GM06990 (cell line): ENCODE measurements around the gene IRS1.

Source experiments
- DNase-seq: peaks from one replicate; pipeline ENCODE4 v3.0.0-alpha.2; 2011; ENCODE audit not compliant: insufficient read length; ENCODE audit errors: extremely low read depth
- H3K27me3 ChIP-seq: replicated peaks from 2 replicates; pipeline ENCODE4 v1.6.0; 2011; ENCODE audit warnings: low read length; ENCODE audit not compliant: control insufficient read depth, insufficient read depth
- H3K36me3 ChIP-seq: 2 replicates; pipeline ENCODE4 v1.5.1; 2011; ENCODE audit warnings: low read length; ENCODE audit not compliant: control insufficient read depth, insufficient read depth
- H3K4me3 ChIP-seq: replicated peaks from 2 replicates; pipeline ENCODE4 v1.5.1; 2011; ENCODE audit warnings: low read depth, mild to moderate bottlenecking, control low read depth, low read length
- CTCF ChIP-seq: IDR thresholded peaks from 2 replicates; pipeline ENCODE4 v1.5.1; 2011; ENCODE audit warnings: low read length, control low read depth, mild to moderate bottlenecking, inconsistent platforms; ENCODE audit not compliant: insufficient read depth, poor library complexity, severe bottlenecking

The IRS1 gene

DNA sequence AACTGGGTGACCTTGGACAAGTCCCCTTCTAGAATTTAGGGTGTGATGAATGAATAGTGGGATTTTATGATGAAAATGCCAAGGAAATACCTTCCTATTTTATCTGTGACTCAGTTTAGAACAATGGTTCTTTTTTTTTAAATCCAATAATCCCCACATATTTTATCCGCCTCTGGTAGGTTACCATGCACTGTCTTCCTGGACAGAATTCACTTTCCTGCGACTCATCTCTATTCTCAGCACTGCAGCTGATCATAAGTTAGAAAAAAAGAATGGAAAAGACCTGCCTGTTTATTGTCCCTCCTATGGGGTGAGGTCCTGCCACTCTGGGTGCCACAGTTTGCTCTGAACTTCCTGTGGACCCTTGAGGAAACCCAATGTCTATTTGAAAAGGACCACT is 73.1 kb downstream of the IRS1 start:
- Histone ChIP-seq H3K27me3 (no peaks in the 10 kb centered on the region), H3K36me3 (no peaks in the 10 kb centered on the region), H3K4me3 (no peak overlapping the region)
- no peak for TF ChIP-seq CTCF
- DNase-seq: no peak

GRCh38 chr2:226725126-226725860 is 74.3 kb downstream of the IRS1 start:
- no peak for DNase-seq
- H3K4me3 ChIP-seq: no peak overlapping the region
- no peaks in the 10 kb centered on the region; the same call in 1 of the 2 replicates for H3K27me3 ChIP-seq
- no peak for TF ChIP-seq CTCF
- H3K36me3 ChIP-seq: no peaks in the 10 kb centered on the region

- no peak for TF ChIP-seq CTCF
- H3K4me3 ChIP-seq: no peak overlapping the region
- H3K27me3 ChIP-seq: no peaks in the 10 kb centered on the region; the same call in 1 of the 2 replicates
- DNase-seq: no peak
- H3K36me3 ChIP-seq: no peaks in the 10 kb centered on the region
These were observed 78.1 kb downstream of the IRS1 start for GRCh38 chr2:226721541-226721940.

GRCh38 chr2:226720948-226721347 is 78.7 kb downstream of the IRS1 start:
- no peak for TF ChIP-seq CTCF
- no peaks in the 10 kb centered on the region; the same call in 1 of the 2 replicates for H3K27me3 ChIP-seq

GRCh38 chr2:226717719-226718118 is 81.9 kb downstream of the IRS1 start:
- DNase-seq: no peak
- no peak overlapping the region for H3K4me3 ChIP-seq
- no peaks in the 10 kb centered on the region for H3K36me3 ChIP-seq
- H3K27me3 ChIP-seq: no peaks in the 10 kb centered on the region; the same call in 1 of the 2 replicates
- TF ChIP-seq CTCF: no peak

More at GRCh38 chr2:226720948-226721347, 78.7 kb downstream of the IRS1 start:
- H3K36me3 ChIP-seq: no peaks in the 10 kb centered on the region
- H3K4me3 ChIP-seq: no peak overlapping the region
- no peak for DNase-seq
